K562 (cell line): ENCODE measurements around the gene DNAJC15. TPM values are rescaled to one million over a fixed set of nuclear protein-coding genes. Genes with fewer than 3 reads are reported as not detected.

Experiments
- ATAC-seq: fragments of 200-7000 bp; cut with Tn5 transposase; 3 replicates; pipeline ENCODE4 v1.9.1; 2020; ENCODE audit warnings: moderate library complexity
- BruUV-seq: library from RNA; stranded (reverse); fragments of 400-500 nt; replicated peaks from 2 replicates; lab custom pipeline; 2021; lab: Mats Ljungman, UMichigan
- CTCF ChIA-PET: fragments of 300-600 bp; formaldehyde crosslinking; extraction: SDS; loops from one replicate; lab custom pipeline; 2021; ENCODE audit warnings: low intra/inter-chr PET ratio; lab: Yijun Ruan, JAX
- POLR2A ChIA-PET: fragments of 300-600, 350-650 bp; sonication (Branson Sonifier 250); formaldehyde crosslinking; extraction: SDS; loops from one replicate; lab custom pipeline; 2021; ENCODE audit warnings: antibody characterized with exemption, inconsistent platforms; lab: Yijun Ruan, JAX
- DNase-seq, 4 experiments: peaks; one replicate each; pipeline versions ENCODE4 v3.0.0 to v3.0.0-alpha.2; 2011 to 2018; ENCODE audit warnings: low spot score in 3 of 4, mixed read lengths in 3 of 4; ENCODE audit errors: extremely low read depth in 1 of 4
- FAIRE-seq: peaks from 2 replicates; lab custom pipeline; 2011; peaks lifted over from hg19 to GRCh38; lab: Jason Lieb, UNC
- H2AFZ ChIP-seq: 2 replicates; pipeline ENCODE4 v1.6.0; 2011; ENCODE audit warnings: low read depth, low read length, control low read depth, inconsistent platforms
- H3K27ac ChIP-seq: fragments of 200-600 bp; 3 replicates; pipeline ENCODE4 v1.8.0; 2011; ENCODE audit warnings: low read depth, mild to moderate bottlenecking, control low read depth, inconsistent platforms, low read length, moderate library complexity, mixed read lengths; ENCODE audit errors: extremely low read depth
- H3K27me3 ChIP-seq, 2 experiments: fragments of 300-600 bp in 1 of 2; 2 replicates in 1 of 2; 3 replicates in 1 of 2; pipeline versions ENCODE4 v1.6.0 to v1.8.0; 2011; ENCODE audit warnings: inconsistent platforms in 2 of 2, low read length in 2 of 2, mild to moderate bottlenecking in 1 of 2, mixed read lengths in 1 of 2, moderate library complexity in 1 of 2; ENCODE audit not compliant: control insufficient read depth in 2 of 2, insufficient read depth in 2 of 2
- H3K36me3 ChIP-seq: fragments of 300-600 bp; 3 replicates; pipeline ENCODE4 v1.8.0; 2011; ENCODE audit warnings: mild to moderate bottlenecking, low read length, inconsistent platforms; ENCODE audit not compliant: control insufficient read depth, insufficient read depth
- H3K4me1 ChIP-seq, 2 experiments: fragments of 200-600 bp in 1 of 2; replicated peaks in 1 of 2; 2 replicates in 1 of 2; 3 replicates in 1 of 2; pipeline versions ENCODE4 v1.5.1 to v1.8.0; 2011; ENCODE audit warnings: inconsistent platforms in 2 of 2, low read length in 2 of 2, mild to moderate bottlenecking in 1 of 2, mixed read lengths in 1 of 2, moderate library complexity in 1 of 2; ENCODE audit not compliant: control insufficient read depth in 2 of 2, insufficient read depth in 2 of 2
- H3K4me2 ChIP-seq: 2 replicates; pipeline ENCODE4 v1.6.1; 2011; ENCODE audit warnings: low read length, control low read depth, inconsistent platforms, mixed read lengths; ENCODE audit not compliant: insufficient read depth
- H3K4me3 ChIP-seq: fragments of 200-600 bp; sonication (generic), shearing (Covaris generic); 2 replicates; pipeline ENCODE4 v1.5.1; 2016; ENCODE audit warnings: control low read depth, inconsistent platforms
- H3K79me2 ChIP-seq: fragments of 200-600 bp; 3 replicates; pipeline ENCODE4 v1.8.0; 2011; ENCODE audit warnings: low read length, inconsistent platforms; ENCODE audit not compliant: control insufficient read depth, insufficient read depth
- H3K9ac ChIP-seq, 2 experiments: 2 replicates each; pipeline versions ENCODE4 v1.6.0 to v1.6.1; 2011; ENCODE audit warnings: low read depth in 2 of 2, low read length in 2 of 2, control low read depth in 1 of 2, inconsistent platforms in 1 of 2, mild to moderate bottlenecking in 1 of 2, mixed read lengths in 1 of 2; ENCODE audit not compliant: insufficient read depth in 1 of 2
- H3K9me1 ChIP-seq: one replicate; pipeline ENCODE4 v1.6.0; 2011; ENCODE audit warnings: inconsistent platforms, mild to moderate bottlenecking, low read length, moderate library complexity; ENCODE audit not compliant: control insufficient read depth, insufficient read depth
- H3K9me3 ChIP-seq: replicated peaks from 2 replicates; pipeline ENCODE4 v1.5.1; 2011; ENCODE audit warnings: low read depth, low read length, inconsistent platforms; ENCODE audit not compliant: control insufficient read depth, insufficient read depth
- H4K20me1 ChIP-seq: replicated peaks from 2 replicates; pipeline ENCODE4 v1.6.1; 2011; ENCODE audit warnings: low read length, inconsistent platforms, mixed read lengths; ENCODE audit not compliant: control insufficient read depth, insufficient read depth
- C11orf30 ChIP-seq: fragments of 450-650 bp; IDR thresholded peaks from 2 replicates; pipeline ENCODE4 v1.6.1; 2016; ENCODE audit warnings: low read depth, mild to moderate bottlenecking
- CEBPB ChIP-seq: fragments of 450-650 bp; IDR thresholded peaks from 2 replicates; pipeline ENCODE4 v1.6.1; 2016; ENCODE audit warnings: missing genetic modification characterization, missing compliant biosample characterization
- CEBPG ChIP-seq, 3 experiments: fragments of 200-800 bp in 1 of 3; sonication (Bioruptor generic) in 1 of 3; sonication (generic) in 1 of 3; formaldehyde crosslinking in 1 of 3; IDR thresholded peaks in 2 of 3; conservative IDR thresholded peaks in 1 of 3; 2 replicates each; pipeline versions ENCODE4 v1.6.1 to v1.8.0; 2016 to 2022; ENCODE audit warnings: missing compliant biosample characterization in 2 of 3, missing genetic modification characterization in 2 of 3, mild to moderate bottlenecking in 1 of 3, missing genetic modification reagents in 1 of 3
- MAFG ChIP-seq: fragments of 450-650 bp; conservative IDR thresholded peaks from 2 replicates; pipeline ENCODE4 v1.6.1; 2016; ENCODE audit warnings: missing genetic modification characterization, missing compliant biosample characterization
- NFATC3 ChIP-seq: fragments of 450-650 bp; IDR thresholded peaks from 2 replicates; pipeline ENCODE4 v1.6.1; 2017; ENCODE audit warnings: mild to moderate bottlenecking
- ZNF316 ChIP-seq: fragments of 450-650 bp; IDR thresholded peaks from 2 replicates; pipeline ENCODE4 v1.6.1; 2016
- WGBS: fragments of 100-300 bp; shearing (Covaris generic); methylation state at CpG from one replicate; pipeline ENCODE4 v1.1.6; 2016; ENCODE audit warnings: low coverage, mixed read lengths; ENCODE audit not compliant: insufficient coverage; ENCODE audit errors: missing lambda C conversion rate; 5-methylcytosine and 5-hydroxymethylcytosine counted together
- in situ Hi-C: fragments of 300-500 bp; cut with MboI; formaldehyde crosslinking; loops from 4 replicates; pipeline ENCODE4 v1.15.0; 2018; ENCODE audit warnings: inconsistent platforms, mixed read lengths
- intact Hi-C: fragments of 100-400 bp; cut with micrococcal nuclease; formaldehyde crosslinking; loops from 2 replicates; pipeline ENCODE4 v1.14.2; 2022
- polyA plus RNA-seq, 8 experiments: library from polyadenylated mRNA; depleted of rRNA in 4 of 8; stranded (reverse) in 5 of 8; unstranded in 3 of 8; fragments of >200 nt; fragmentation: Nextera tagmentation in 2 of 8; fragmentation: Illumina TruSeq in 1 of 8; extraction: Ambion mirVana in 2 of 8; extraction: Trizol in 1 of 8; gene quantifications; 2 replicates each; pipeline versions ENCODE4 v1.2.1 to v1.2.3, GENCODE V29; 2011 to 2014; ENCODE audit warnings: inconsistent platforms in 1 of 8, missing spikeins in 1 of 8
- total RNA-seq, 7 experiments: library from RNA; depleted of rRNA in 6 of 7; stranded (reverse); fragments of >200 nt in 6 of 7; fragmentation: Illumina TruSeq in 2 of 7; extraction: Trizol in 2 of 7; gene quantifications; 2 replicates each; pipeline versions ENCODE4 v1.2.1 to v1.2.3, GENCODE V29; 2011 to 2021; ENCODE audit warnings: low replicate concordance in 1 of 7

Gene DNAJC15
- total and polyA plus RNA-seq, 9 of the 15 experiments (the other 6 are each of a cell fraction or from before 2014, with no cell fraction given), result 0.47 to 3.8 (median 1.0) TPM

- H2AFZ ChIP-seq, result no peak overlapping the region
- no TSS peak for BruUV-seq
- peak; percentile 62 for TF ChIP-seq C11orf30
- no peak for TF ChIP-seq NFATC3
- no peak for TF ChIP-seq CEBPG (CRISPR knock-in tag; IDR thresholded peaks at IDR 0.05)
- peak; percentile 51 to 95; a peak in 3 of 4 replicates for TF ChIP-seq CEBPG (tag; conservative IDR thresholded peaks at IDR 0.05 in 1 of 2, IDR thresholded peaks at IDR 0.05 in 1 of 2)
- TF ChIP-seq CEBPB, result peak; percentile 93
- peak; percentile 43 for TF ChIP-seq MAFG (tag)
- peak; percentile 74 for TF ChIP-seq ZNF316
- no peak overlapping the region for H3K27ac ChIP-seq
- no peaks in the 10 kb centered on the region for H3K4me1 ChIP-seq
- ChIA-PET CTCF (no interaction called here), POLR2A (interaction anchor here (0.6 kb wide), 1 partner anchor 177 kb away, joined by 5 read pairs; no protein-coding TSS in a partner anchor)
- no peaks in the 10 kb centered on the region for H4K20me1 ChIP-seq
- H3K27me3 ChIP-seq, result no peaks in the 10 kb centered on the region
- FAIRE-seq (no peak), DNase-seq (no peak), ATAC-seq (no peak)
- no peak overlapping the region for H3K4me2 ChIP-seq
- WGBS, result 0% methylated on average over 2 of the region's 5 CpGs
- H3K4me3 ChIP-seq, result no peak overlapping the region
- no peak overlapping the region for H3K9ac ChIP-seq
- H3K79me2 ChIP-seq, result no peaks in the 10 kb centered on the region
- intact Hi-C loops (no loop called here), in situ Hi-C loops (no loop called here)
- no peaks in the 10 kb centered on the region for H3K9me3 ChIP-seq
- no peaks in the 10 kb centered on the region for H3K9me1 ChIP-seq
- H3K36me3 ChIP-seq, result no peaks in the 10 kb centered on the region
These were observed 49.0 kb downstream of the DNAJC15 start for GRCh38 chr13:43072394-43072793.
